Panc1 (cell line): ENCODE measurements around the gene PLCB1. TPM values are rescaled to one million over a fixed set of nuclear protein-coding genes. Genes with fewer than 3 reads are reported as not detected.

ENCODE experiments used
- ATAC-seq: fragments of 200-7000 bp; cut with Tn5 transposase; 2 replicates; pipeline ENCODE4 v1.9.1; 2020; ENCODE audit warnings: mild to moderate bottlenecking, moderate library complexity
- BruUV-seq: library from RNA; stranded (reverse); fragments of 400-500 nt; replicated peaks from 2 replicates; lab custom pipeline; 2021; lab: Mats Ljungman, UMichigan
- CTCF ChIA-PET: fragments of 300-600 bp; sonication (Branson Sonifier 250); formaldehyde crosslinking; loops from one replicate; lab custom pipeline; 2022; ENCODE audit warnings: antibody characterized with exemption; lab: Charles Lee
- POLR2A ChIA-PET: fragments of 300-600 bp; sonication (Branson Sonifier 250); formaldehyde crosslinking; loops from one replicate; lab custom pipeline; 2022; ENCODE audit warnings: antibody characterized with exemption; lab: Charles Lee
- DNase-seq: peaks from one replicate; pipeline ENCODE4 v3.0.0-alpha.2; 2010; ENCODE audit warnings: low read depth, low spot score
- H3K27ac ChIP-seq: 2 replicates; pipeline ENCODE4 v1.5.1; 2011; ENCODE audit warnings: mild to moderate bottlenecking, low read length, inconsistent platforms
- H3K27me3 ChIP-seq: fragments of 200-500 bp; sonication (Bioruptor generic); 2 replicates; pipeline ENCODE4 v1.6.0; 2014; ENCODE audit warnings: low read length, inconsistent platforms; ENCODE audit not compliant: control insufficient read depth, insufficient read depth
- H3K36me3 ChIP-seq: fragments of 200-500 bp; sonication (Bioruptor generic); 2 replicates; pipeline ENCODE4 v1.5.1; 2014; ENCODE audit warnings: inconsistent platforms, mild to moderate bottlenecking, low read length, moderate library complexity; ENCODE audit not compliant: control insufficient read depth, insufficient read depth
- H3K4me1 ChIP-seq: 2 replicates; pipeline ENCODE4 v1.5.1; 2011; ENCODE audit warnings: inconsistent platforms, mild to moderate bottlenecking, low read length, moderate library complexity; ENCODE audit not compliant: control insufficient read depth, insufficient read depth
- H3K4me3 ChIP-seq, 2 experiments: 2 replicates each; pipeline ENCODE4 v1.5.1; 2011 to 2012; ENCODE audit warnings: low read depth in 2 of 2, low read length in 2 of 2, mild to moderate bottlenecking in 2 of 2, inconsistent platforms in 1 of 2, moderate library complexity in 1 of 2
- H3K9me3 ChIP-seq: fragments of 200-500 bp; sonication (Bioruptor generic); 2 replicates; pipeline ENCODE4 v1.5.1; 2014; ENCODE audit warnings: low read depth, mild to moderate bottlenecking, inconsistent platforms, low read length, moderate library complexity; ENCODE audit not compliant: control insufficient read depth, insufficient read depth
- POLR2AphosphoS5 ChIP-seq: IDR thresholded peaks from 2 replicates; pipeline ENCODE4 v1.6.1; 2012; ENCODE audit warnings: mild to moderate bottlenecking, low read depth, low read length, moderate library complexity
- SIN3A ChIP-seq: IDR thresholded peaks from 2 replicates; pipeline ENCODE4 v1.6.1; 2012; ENCODE audit warnings: low read depth, mild to moderate bottlenecking, low read length, moderate library complexity, borderline replicate concordance; ENCODE audit not compliant: insufficient read depth
- TCF7L2 ChIP-seq: IDR thresholded peaks from 2 replicates; pipeline ENCODE4 v1.6.1; 2011; ENCODE audit warnings: mild to moderate bottlenecking, low read depth, low read length, inconsistent platforms
- in situ Hi-C: cut with HindIII; loops from 2 replicates; pipeline ENCODE4 v1.10.0; 2016; ENCODE audit warnings: low sequenced_read_pairs, low pct_unique_long_range_greater_than_20kb
- intact Hi-C: fragments of 100-400 bp; cut with micrococcal nuclease; formaldehyde crosslinking; loops from one replicate; pipeline ENCODE4 v1.10.0; 2022; ENCODE audit not compliant: unreplicated experiment
- total RNA-seq: library from RNA; stranded (reverse); gene quantifications from one replicate; pipeline ENCODE4 v1.2.1, GENCODE V29; 2021; ENCODE audit not compliant: unreplicated experiment
- TF ChIP-seq, protein P1 (sequence below), 2 experiments: IDR thresholded peaks; 2 replicates each; pipeline ENCODE4 v1.6.1; 2011 to 2012; ENCODE audit warnings: low read depth in 2 of 2, control low read depth in 1 of 2, low read length in 1 of 2, mild to moderate bottlenecking in 1 of 2, moderate library complexity in 1 of 2; ENCODE audit not compliant: insufficient read depth in 1 of 2
- TF ChIP-seq, protein P2 (sequence below): fragments of 450-650 bp; IDR thresholded peaks from 2 replicates; pipeline ENCODE4 v1.5.1; 2017; ENCODE audit warnings: mild to moderate bottlenecking

The PLCB1 gene
- total RNA-seq, 1 experiment from 2014 or later: 0.59 TPM

DNA sequence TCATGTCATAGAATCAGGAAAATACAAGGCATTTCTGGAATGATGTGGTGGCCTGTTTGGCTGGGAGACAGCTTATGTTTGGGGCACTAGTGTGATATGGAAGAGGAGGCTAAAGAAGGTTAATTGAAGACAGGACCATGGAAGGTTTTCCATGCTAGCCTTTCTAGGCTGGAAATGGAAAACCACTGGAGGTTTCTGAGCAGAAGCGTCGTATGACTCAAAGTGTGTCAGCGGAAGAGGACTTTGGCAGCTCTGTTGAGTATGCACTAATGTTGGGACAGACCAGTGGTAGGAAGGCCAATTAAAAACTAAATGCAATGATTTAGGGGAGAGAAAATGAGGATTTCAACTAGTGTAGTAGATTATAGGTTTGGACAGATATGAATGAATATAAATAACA, 413.1 kb downstream of the PLCB1 start:
- no TSS peak for BruUV-seq
- Histone ChIP-seq H3K27ac (no peak overlapping the region), H3K27me3 (no peaks in the 10 kb centered on the region), H3K36me3 (no peaks in the 10 kb centered on the region), H3K4me1 (no peaks in the 10 kb centered on the region), H3K9me3 (no peaks in the 10 kb centered on the region), H3K4me3 (no peak overlapping the region)
- TF ChIP-seq, protein P1, sequence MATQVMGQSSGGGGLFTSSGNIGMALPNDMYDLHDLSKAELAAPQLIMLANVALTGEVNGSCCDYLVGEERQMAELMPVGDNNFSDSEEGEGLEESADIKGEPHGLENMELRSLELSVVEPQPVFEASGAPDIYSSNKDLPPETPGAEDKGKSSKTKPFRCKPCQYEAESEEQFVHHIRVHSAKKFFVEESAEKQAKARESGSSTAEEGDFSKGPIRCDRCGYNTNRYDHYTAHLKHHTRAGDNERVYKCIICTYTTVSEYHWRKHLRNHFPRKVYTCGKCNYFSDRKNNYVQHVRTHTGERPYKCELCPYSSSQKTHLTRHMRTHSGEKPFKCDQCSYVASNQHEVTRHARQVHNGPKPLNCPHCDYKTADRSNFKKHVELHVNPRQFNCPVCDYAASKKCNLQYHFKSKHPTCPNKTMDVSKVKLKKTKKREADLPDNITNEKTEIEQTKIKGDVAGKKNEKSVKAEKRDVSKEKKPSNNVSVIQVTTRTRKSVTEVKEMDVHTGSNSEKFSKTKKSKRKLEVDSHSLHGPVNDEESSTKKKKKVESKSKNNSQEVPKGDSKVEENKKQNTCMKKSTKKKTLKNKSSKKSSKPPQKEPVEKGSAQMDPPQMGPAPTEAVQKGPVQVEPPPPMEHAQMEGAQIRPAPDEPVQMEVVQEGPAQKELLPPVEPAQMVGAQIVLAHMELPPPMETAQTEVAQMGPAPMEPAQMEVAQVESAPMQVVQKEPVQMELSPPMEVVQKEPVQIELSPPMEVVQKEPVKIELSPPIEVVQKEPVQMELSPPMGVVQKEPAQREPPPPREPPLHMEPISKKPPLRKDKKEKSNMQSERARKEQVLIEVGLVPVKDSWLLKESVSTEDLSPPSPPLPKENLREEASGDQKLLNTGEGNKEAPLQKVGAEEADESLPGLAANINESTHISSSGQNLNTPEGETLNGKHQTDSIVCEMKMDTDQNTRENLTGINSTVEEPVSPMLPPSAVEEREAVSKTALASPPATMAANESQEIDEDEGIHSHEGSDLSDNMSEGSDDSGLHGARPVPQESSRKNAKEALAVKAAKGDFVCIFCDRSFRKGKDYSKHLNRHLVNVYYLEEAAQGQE (IDR thresholded peaks at IDR 0.05; ENCODE audit: insufficient read depth in 1 of 2, low read depth in 2 of 2, low read length in 1 of 2): no peak
- TF ChIP-seq TCF7L2: no peak
- no peak for TF ChIP-seq SIN3A
- TF ChIP-seq POLR2AphosphoS5: no peak
- TF ChIP-seq, protein P2, sequence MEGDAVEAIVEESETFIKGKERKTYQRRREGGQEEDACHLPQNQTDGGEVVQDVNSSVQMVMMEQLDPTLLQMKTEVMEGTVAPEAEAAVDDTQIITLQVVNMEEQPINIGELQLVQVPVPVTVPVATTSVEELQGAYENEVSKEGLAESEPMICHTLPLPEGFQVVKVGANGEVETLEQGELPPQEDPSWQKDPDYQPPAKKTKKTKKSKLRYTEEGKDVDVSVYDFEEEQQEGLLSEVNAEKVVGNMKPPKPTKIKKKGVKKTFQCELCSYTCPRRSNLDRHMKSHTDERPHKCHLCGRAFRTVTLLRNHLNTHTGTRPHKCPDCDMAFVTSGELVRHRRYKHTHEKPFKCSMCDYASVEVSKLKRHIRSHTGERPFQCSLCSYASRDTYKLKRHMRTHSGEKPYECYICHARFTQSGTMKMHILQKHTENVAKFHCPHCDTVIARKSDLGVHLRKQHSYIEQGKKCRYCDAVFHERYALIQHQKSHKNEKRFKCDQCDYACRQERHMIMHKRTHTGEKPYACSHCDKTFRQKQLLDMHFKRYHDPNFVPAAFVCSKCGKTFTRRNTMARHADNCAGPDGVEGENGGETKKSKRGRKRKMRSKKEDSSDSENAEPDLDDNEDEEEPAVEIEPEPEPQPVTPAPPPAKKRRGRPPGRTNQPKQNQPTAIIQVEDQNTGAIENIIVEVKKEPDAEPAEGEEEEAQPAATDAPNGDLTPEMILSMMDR: no peak
- intact Hi-C loops: no loop called here
- CTCF ChIA-PET: no interaction called here
- ATAC-seq (no peak), DNase-seq (no peak)
- POLR2A ChIA-PET: no interaction called here
- in situ Hi-C loops: no loop called here

DNA sequence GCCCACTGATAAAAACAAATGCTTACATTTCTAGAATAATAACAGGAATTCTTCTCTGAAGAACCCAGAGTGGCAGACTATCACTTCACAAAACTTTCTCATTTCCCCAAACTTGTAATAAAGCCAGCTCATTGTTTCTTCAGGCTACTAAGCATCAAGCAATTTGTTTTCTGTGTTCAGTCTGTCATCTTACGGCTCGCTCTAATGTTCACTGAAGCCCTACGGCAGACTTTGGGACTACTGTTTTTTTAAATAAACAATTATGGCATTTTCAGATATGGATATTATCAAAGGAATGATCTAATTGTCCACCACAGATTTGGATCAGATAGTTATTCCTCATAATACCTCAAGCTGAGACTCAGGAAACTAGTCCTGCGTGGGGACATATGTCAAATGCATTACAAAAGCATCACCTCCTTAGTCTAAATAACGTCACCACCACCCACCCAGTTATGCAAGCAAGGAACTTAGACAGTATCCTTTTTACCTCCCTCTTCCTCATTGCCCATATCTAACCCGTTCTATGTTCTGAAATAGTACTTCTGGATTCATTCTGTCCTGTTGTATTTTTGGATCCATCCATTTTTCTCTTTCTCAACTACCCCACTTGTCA, 415.1 kb downstream of the PLCB1 start:
- TF ChIP-seq TCF7L2 (no peak), POLR2AphosphoS5 (no peak), SIN3A (no peak)
- TF ChIP-seq, protein P2: no peak
- Histone ChIP-seq H3K4me1 (no peaks in the 10 kb centered on the region), H3K27ac (no peak overlapping the region), H3K27me3 (no peaks in the 10 kb centered on the region), H3K36me3 (no peaks in the 10 kb centered on the region), H3K4me3 (no peak overlapping the region), H3K9me3 (no peaks in the 10 kb centered on the region)
- POLR2A ChIA-PET: no interaction called here
- DNase-seq (no peak), ATAC-seq (no peak)
- intact Hi-C loops (no loop called here), in situ Hi-C loops (no loop called here)
- no TSS peak for BruUV-seq
- CTCF ChIA-PET: no interaction called here
